GM10847 (cell line): Measurements from ENCODE around the gene LAMTOR5.

Source experiments
- POLR2A ChIP-seq: IDR thresholded peaks from 2 replicates; pipeline ENCODE4 v1.6.1; 2011; ENCODE audit not compliant: insufficient read length; ENCODE audit errors: extremely low read depth

Gene LAMTOR5

DNA sequence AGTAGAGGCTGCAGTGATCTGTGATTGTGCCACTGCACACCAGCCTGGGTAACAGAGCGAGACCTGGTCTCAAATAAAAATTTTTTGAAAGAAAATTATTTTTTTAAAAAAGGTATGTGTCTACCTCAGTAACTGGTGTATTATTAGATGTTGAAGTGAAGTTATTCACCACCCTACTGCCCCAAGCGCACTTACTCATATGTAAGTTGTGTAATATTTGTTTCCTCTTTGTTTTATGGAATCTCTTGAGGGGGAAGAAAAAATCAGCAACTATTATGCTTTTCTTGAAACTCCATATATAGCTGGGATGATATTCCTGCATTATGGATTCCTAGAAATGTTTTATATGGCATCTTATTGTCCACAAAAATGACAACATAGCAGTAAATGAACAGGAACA lies 47.1 kb downstream of the LAMTOR5 start:
- no peak for TF ChIP-seq POLR2A

DNA sequence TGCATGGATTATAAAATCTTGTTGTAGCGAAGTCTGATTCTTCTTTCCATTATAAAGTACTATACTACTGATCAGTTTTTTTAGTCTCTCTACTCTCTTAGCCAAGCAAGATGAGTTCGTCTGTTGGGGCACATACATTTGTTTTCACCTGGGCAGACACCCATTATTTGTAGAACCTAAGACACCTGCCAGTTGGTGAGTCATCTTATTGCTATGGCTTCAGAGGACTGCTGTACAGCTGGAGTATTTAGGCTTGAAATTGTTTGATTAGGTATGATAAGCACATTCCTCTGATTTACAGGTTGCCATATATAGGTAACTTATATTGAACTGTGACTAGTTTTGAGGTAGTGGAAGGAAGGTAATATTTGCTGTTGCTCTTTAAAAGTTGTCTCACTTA lies 51.1 kb downstream of the LAMTOR5 start:
- TF ChIP-seq POLR2A: no peak

DNA sequence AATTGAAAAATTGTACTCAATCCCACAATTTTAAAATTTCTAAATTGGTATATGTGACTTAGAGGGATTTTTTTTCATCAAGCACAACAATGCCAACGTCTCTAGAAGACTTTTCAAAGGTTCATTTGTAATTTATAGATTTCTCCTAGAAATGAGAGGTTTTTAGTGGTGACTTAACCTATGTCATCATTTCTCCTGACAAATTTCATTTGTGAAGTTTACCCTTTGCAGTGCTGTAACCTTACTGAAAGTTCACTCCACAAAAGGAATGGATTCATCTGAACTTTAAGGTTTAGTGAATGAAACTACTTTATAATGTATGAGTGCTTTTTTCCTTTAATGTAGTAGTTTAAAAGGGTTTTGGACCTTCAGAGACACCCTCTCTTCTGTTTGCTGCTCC lies 52.2 kb downstream of the LAMTOR5 start:
- no peak for TF ChIP-seq POLR2A
